DMS114 treated with DMSO at 0.1 percent for 48 hours (cell line): ENCODE results near the gene MAP3K14.

Source experiments
- DNase-seq: peaks from one replicate; lab custom pipeline; 2025; ENCODE audit not compliant: unreplicated experiment; lab: John Stamatoyannopoulos, UW

Gene MAP3K14

DNA sequence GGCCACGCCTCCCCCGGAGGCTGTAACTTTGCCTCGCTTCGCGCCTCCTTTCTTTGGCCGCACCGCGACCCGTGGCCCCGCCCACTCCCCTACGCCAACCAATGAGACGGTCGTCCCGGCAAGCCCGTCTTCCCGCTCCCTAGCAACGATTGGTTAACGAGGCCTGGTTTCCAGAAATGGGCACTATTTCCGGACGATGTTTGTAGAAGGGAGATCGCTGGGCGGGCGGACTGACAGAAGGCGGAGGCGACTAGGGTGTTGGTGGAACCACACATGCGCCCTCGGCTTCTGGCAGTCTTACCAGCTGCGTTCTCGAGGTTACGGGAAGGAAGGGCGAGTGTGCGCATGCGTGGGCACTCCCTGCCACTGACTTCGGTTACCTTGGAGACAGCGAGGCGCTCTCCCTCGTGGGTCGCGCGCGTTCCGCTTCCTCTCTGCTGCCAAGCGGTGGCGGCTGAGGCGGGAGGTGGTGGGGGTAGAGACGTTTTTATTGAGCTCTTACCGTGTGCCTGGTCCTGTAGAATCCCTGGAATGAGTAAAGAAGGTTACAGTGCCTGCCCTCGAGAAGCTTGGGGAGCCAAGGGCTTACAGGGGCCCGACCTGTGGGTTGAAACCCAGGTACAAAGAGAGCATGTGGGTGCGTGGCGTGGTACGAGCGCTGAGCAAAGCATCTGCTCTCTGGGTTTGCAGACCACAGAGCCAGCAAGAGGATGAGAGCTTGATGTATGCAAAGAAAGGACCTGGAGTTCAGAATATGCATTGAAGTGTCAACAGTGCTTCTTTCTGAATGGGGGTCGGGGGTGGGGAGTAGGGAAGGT is 500 bp upstream of the MAP3K14 start:
- DNase-seq = peak; percentile 99

DNA sequence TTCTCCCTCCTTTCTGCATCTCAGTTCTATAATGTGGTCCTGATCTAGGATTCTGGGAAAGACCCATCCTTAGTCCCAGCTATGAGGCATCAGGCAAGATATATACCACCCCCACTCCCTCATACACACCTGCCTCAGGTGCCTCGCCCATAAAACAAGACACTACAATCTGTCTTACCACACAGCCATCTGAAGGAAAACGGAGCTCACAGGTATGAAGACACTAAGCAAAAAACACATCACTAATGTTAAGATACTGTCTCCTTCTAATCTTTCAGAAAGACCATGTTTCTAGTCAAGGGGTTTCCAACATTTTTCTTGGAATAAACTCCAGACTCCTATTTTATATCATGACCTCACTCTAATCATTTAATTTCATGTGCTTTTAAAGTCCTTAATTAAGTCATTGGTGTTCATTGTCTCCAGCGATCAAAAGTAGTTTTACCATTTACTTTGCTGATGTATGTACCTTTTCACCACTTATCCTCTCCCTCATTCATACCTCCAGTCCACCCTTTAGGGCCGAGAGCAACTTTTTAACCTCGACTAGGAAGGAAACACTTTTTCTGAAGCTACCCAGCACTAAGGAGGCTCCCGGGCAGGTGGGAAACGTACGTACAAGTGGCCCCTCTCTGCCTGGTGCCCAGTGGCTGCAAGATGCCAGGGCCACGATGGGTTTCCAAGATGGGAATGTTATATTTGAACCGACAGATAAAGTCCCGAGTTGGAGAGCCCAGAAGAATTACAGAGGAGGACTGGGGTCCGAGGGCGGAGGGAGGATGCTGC is 979 bp downstream of the MAP3K14 start:
- no peak for DNase-seq

DNA sequence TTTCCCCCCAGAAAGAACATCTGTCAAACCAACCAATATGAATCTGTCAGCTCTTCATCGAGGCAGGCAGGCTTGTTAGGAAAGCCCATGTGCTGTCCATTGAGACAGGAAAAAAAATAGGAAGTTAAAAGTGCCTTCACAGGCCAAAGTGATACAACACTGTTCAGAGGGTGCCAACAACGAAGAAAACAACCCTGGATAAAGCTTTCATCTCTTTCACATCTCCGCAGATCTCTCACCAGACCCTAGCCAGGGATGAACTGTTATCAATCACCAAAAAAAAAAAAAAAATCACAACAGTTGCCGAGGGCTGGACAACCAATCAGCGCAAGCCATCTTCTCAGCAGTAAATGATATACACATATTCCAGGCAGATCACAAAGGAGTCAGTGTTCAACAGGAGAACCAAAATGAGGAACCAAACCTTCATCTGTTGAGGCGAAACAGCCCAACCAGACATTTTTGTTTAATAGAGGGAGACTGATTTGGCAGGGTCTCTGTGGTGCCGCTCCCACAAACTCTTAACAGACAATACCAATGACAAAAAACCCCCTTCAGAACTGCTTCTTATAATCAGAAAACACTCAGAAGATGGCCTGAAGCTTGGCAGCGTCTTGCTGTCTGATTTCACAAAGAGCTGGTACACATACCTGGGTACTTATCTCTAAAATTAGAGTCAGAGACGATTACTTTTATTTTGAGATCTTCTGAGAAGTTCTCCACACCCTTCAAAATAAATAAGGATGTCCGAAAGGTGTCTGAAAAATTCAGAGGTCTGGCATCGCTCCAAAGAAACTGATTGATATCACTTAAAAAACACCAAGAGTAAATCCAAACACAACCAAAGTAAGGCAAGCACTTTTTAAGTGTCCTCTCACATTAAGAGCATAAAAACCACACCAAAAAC is 1.8 kb downstream of the MAP3K14 start:
- no peak for DNase-seq

DNA sequence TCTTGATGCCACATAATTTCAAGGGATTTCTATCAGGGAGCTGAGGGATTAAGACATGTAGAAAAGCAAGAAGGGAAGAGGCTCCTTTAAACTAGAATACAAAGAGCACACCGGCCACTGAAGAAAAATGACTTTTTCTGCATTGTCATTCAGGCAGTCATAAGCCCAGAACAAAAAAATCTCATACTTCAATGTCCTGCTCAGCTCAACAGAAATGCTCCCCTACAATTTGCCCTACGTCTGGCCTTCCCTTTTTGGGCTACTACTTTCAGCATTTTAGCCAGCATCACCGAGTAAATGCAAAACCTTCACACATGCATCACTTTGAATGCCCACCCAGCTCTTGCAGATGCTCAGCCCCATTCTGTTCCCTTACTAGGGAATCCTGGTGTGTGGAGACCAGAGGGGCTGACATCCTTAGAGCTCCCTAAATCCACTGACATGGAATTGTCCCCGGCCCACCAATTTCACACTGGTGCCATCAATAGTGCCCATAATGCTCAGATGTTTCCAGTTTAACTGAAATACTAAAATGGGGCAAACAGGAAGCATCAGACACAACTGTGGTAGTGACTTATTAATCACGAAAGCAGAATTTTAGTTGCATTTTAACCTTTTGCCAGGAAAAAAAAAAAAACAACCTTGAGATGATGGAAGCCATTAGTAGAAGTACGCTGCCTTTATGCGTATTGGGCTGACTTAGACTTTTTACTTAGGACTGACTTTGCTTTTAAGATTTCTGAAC is 2.7 kb downstream of the MAP3K14 start:
- DNase-seq = no peak

DNA sequence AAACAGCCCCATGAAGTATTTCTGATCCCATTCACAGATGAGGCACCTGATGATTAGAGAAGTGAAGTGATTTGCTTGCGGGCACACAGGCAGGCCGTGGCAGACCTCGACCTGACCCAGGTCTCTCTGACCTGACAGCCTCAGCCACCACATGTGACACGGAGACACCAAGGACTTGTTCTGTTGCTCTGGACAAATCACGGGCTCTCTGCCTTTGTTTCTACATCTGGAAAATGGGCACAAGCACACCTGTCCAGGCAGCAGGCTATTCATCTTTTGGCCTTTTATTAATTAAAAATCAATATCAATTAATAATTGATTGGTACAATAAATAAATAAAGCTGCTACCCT is 3.4 kb downstream of the MAP3K14 start:
- DNase-seq = no peak

DNA sequence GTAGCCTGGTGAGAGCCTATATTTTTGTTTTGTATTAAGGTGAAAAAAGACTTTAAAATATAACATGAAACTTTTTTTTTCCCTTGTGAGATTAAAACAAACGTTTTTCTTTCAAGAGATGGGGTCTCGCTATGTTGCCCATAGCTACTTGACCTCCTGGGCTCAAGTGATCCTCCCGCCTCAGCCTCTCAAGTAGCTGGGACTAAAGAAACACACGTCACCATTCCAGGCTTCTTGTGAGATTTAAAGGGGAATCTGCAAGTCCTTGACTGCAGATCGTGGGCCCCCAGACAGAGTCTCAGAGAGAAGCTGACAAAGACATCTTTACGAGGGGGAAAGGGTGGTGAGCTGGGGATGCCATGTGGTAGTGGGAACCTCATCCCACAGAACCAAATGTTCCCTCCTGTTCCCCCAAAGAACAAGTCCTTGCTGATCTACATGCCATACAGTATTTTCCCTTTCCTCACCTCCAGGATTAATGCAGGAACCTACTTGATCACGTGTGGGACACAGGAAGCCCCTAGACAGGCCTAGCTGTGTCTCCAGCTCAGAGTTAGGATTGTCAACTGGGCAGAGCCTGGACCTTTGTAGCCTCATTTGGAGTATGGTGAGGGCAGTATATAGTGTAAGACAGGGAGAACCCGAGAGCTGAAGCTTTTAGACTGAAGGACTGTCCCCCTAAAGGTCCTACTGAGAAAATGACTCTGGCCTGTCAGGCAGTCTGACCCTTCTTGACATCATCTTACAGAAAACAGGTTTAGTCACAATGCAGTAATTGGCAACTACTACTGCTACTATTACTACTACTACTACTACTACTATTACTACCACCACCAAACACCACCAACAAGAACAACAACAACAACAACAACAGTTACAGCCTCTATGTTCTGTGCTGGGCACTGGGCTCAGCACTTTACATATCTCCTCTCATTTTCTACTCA is 4.1 kb downstream of the MAP3K14 start:
- no peak for DNase-seq

DNA sequence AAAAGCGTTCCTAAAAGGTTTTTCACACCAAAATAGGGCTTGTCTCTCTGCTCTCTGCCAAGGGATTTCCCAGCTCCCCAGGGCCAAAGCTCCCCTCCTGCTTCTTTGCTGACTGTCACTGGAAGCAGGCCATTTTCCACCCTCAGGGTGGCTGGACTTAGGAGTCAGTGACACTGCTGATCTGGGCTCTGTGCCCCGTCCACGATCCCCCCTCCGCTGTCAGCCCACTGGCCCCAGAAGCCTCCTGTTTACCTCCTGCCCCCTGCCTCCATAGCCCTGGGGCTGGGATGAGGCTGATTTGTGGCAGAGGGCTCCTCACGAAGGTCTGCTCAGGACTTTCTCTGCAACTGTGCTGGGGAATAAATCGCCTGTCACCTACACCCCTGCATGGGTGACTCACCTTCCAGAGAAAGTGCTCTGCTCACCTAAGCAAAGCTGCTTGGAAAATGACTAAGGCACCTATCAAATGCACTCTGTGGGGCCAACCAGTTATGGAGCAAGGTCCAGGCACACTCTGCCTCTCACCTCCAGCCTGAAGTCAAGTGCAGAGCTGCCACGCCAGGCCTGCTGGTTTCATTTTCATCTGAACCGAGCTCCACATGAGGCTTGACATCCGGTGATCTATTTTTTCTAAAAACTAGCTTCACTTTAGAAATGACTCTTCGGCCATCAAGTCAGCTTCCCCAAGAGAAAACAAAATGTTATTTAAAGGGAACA is 4.9 kb downstream of the MAP3K14 start:
- no peak for DNase-seq

DNA sequence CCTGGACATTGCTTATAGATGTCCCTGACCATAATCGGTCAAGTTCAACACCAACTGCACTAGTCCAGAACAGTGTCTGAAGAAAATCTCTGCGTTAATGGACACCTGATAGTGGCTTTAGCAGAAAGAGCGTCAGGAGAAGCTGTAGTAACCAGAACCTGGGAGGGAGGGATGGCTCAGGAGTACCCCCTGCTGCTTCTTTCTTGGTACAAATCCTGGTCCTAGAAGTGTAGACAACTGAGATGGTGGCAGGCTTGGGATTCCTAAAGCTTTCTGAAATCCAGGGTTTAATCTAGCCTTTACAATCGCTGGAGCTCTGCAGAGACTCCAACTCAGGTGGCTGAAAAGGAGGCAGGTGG is 5.4 kb downstream of the MAP3K14 start:
- no peak for DNase-seq

DNA sequence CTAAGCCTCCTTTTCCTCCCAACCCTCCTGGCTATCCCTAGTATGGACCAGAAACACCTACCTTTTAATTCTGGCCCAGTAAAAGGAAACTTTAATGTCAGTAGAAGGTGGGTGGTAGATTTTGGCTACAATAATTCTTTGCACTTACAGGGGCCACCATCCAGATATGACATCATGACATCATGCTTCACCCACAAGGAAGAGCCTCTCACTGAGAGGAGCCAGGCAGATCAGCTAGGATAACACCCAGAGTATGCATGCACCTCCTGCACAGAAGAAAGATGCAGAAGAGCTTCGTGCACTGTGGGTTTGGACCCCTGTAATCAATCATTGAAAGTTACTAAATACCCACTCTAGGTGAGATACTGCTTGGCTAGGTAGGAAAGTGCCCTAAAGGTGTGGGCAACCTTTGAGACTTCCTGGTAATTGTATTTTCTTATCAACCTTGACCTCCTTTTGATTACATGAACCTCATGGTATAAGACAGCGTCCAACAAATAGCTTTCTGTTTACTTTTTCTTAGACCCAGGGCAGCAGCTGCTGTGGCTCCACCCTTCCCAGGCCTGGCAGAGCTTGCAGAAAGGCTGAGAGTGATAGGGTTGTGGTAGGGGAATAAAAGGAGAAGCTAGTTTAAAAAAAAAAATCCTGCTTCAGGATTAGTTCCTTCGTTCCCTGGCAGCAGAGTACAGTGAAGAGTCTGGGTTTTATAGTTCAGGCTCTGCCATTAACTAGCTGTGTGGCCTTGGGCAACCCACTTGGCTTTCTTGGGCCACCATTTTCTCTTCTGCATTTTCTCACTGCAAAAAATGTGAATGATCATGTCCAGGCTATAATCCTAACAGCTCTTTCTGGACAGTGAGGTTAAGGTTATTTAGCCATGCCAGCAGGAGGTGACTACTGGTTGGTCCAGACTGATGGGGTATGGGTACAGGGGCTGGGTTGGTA is 6.2 kb downstream of the MAP3K14 start:
- no peak for DNase-seq

DNA sequence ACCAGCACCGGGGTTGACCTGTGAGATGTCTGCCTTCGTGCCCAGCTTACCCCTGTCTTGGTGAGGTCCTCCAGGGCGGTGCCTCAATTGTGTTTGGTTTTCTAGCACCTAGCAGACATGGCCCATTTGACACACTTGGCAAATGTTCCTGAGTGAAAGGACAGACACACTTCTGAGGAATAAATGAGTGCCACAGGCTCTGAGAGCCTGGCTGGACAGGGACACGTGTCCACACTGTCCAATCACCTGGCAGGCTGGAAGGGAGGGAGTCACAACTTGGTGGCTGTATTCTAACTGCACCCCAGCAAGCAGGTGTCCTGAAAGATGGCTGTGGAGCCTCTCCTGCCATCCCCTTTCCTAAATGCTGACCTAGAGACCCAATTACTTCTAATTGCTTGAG is 7.4 kb downstream of the MAP3K14 start:
- DNase-seq = no peak

DNA sequence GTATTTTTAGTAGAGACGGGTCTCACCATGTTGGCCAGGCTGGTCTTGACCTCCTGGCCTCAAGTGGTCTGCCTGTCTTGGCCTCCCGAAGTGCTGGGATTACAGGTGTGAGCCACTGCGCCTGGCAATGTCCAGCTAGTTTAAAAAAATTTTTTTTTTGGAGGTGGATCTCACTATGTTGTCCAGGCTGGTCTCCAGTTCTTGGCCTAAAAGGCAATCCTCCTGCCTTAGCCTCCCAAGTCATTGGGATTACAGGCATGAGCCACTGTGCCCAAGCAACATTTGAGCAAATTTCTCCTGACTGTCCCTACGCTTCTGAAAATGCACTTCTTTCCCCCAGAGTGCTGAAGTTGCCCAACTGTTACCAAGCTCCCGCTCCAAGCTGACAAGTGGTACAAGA is 8.0 kb downstream of the MAP3K14 start:
- DNase-seq = no peak

DNA sequence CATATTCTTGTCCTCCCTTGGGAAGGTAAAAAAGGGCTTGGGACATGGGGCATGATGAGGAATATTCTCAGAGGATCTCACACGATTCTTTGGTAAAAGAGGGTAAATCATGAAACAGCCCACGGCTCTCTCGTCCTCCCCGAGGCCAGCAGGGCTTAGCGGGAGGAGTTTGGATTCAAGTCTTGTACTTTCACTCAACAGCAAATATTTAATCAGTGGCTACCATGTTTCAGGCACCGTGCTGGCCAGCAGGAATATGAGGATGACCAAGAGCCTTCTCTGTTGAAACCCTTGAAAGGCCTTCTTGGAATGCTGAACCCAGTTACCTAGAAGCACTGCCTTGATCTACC is 8.8 kb downstream of the MAP3K14 start:
- no peak for DNase-seq

DNA sequence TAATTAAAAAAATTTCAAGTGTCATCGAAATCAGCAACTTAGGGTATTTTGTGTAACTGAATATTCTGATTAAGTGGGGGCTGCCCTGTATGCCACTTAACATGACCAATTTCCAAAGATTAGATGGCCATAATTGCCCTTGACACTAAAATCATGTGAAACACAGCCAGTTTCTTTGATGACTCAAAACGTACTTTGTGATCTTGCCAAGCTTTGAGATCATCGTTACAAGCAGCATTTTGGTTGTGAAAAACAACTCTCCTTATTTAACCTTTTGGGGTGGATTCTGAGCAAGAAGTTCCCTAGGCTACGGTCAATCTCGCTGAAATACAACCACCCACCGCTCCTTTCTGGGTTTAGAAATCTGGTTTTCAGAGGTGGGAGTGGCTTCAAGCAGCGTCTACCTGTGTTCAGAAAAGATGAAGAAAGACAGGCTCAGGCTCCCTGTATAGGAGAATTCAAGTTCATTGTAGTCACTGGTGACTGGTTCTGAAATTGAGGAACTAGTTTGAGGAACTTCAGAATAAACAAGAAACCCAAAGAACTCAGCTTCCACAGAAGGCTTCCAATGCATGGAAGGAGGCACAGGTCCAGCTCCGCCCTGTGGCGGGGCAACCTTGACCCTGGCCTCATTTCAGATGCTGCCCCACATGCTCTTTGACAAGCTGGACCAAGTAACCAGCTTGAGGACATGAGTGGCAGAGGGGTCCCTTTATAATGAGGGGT is 9.4 kb downstream of the MAP3K14 start:
- no peak for DNase-seq

DNA sequence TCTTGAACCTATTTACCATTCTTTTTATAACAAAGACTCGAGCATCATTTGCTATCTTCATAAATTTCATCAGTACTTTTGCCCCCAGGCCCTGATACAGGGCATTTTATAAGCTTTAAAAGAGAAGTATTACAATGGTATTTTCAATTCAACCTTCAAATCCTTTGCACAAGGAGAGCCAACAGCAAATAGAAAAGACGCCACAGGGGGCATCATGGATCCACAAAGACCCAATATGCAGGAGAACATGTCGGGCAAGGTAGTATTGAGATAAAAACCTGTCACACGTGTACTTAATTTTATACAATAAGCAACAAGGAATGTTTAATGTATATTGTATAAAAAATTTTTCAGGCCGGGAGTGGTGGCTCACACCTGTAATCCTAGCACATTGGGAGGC is 10.2 kb downstream of the MAP3K14 start:
- no peak for DNase-seq

DNA sequence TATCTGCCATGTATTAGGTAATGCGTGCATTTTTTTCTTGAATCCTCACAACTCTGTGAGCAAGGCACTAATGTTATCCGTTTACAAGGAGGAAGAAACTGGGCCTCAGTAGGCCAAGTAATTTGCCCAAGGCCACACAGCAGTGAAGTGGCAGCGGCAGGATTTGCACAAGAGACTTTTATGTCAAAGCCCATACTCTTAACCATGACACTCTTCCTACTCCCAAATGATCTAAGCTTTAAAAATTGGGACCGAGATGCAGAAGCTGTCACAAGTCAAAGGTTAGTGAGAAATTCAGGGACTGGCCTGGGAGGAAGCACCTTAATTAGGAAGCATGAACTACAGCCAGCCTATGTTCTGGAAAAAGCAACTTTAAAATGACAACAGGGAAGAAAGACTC is 10.7 kb downstream of the MAP3K14 start:
- DNase-seq = no peak

DNA sequence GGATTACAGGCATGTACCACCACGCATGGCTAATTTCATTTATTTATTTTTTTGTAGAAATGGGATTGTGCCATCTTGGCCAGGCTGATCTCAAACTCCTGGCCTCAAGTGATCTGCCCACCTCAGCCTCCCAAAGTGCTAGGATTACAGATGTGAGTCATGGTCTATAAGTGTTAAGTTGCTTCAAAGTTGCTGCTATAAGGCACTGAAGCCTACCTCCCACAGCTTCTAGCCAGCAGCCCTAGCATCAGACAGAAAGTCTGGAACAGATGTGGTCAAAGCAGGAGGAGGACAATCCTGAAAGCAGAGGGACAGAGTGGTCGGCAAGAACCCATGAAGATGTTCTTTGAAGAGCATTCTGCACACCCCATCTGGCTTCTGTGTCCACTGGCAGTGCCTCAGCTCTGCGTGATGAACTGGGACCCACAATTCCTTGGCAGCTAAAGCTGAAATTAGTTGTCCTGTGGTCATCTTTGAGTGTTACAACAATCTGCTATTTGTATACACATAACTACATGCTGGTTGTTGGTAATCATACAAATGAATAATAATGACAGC is 11.2 kb downstream of the MAP3K14 start:
- DNase-seq = no peak

DNA sequence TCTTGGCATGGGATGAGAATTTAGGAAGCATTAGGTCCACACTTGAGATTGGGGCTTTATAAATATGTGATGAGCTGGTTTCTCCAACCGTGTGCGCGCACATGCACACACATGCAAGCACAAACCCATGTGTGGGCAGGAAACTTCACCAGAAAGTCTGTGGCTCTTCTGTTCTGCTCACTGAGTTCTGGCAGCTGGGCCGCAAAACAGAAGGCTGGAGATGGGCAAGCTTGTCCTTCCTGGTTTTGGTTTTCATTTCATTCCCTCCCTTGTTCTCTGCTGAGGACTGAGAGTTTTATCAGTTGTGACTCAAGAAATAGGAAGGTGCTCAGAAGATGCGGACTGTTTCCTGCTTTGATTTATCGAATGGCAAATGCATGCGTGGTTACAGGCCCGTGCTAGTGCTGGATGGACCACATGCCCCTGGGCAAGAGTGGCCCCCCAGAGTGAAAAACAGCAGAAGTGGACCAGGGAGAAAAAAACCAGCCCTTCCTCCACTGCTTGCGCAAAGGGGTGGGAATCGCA is 14.1 kb downstream of the MAP3K14 start:
- no peak for DNase-seq
